Measurements from ENCODE around the gene MAP3K4.
A peak's percentile ranks its signal among the peaks of the same experiment; 100 is the strongest.

MAP3K4 gene

GRCh38 chr6:161041274-161041673, 49.7 kb downstream of the MAP3K4 start:
- no peak for DNase-seq (ENCODE audit: low read depth)

GRCh38 chr6:161044335-161044734, 52.8 kb downstream of the MAP3K4 start:
- no peak for DNase-seq (ENCODE audit: low read depth)

- no peak for DNase-seq (ENCODE audit: low read depth)
Measured at GRCh38 chr6:161048641-161049040, 57.1 kb downstream of the MAP3K4 start.

- no peak for DNase-seq (ENCODE audit: low read depth)
Measured at GRCh38 chr6:161050134-161050765, 58.7 kb downstream of the MAP3K4 start.

DNA sequence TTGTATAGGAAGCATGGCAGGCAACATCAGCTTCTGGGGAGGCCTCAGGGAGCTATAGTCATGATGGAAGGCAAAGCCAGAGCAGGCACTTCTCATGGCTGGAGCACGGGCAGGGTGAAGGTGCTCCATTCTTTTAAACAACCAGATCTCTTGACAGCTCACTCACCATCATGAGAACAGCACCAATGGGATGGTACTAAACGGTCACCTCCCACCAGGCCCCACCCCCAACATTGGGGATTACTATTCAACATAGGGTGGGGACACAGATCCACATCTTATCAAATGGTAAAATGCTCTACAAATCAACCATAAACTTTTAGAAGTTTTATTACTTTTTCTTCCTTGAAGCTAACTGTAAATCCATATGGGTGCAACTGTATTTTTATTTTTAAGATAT, 61.5 kb downstream of the MAP3K4 start:
- DNase-seq (ENCODE audit: low read depth), result no peak

- no peak for DNase-seq (ENCODE audit: low read depth)
Measured at GRCh38 chr6:161054876-161055275, 63.3 kb downstream of the MAP3K4 start.

DNA sequence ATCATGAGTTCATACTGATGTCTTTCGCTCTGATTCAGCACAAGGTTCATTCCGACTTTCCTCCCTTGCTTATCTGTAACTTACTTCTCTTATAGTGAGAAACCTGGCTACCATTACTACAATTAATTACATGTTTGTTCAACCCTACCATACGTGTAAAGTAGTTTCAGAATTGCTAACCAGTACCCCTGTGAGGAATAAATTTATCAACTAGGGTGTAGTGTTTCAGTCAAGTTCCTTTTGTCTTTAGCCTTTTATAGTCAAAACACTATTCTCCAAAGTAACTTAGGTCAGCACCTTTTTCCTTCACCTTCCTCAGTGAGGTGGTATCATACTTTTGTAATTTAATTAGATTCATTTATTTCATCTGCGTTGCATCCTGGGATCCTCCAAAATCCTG, 64.9 kb downstream of the MAP3K4 start:
- no peak for DNase-seq (ENCODE audit: low read depth)

GRCh38 chr6:161057103-161058091, 65.8 kb downstream of the MAP3K4 start:
- DNase-seq (ENCODE audit: low read depth), result no peak

DNA sequence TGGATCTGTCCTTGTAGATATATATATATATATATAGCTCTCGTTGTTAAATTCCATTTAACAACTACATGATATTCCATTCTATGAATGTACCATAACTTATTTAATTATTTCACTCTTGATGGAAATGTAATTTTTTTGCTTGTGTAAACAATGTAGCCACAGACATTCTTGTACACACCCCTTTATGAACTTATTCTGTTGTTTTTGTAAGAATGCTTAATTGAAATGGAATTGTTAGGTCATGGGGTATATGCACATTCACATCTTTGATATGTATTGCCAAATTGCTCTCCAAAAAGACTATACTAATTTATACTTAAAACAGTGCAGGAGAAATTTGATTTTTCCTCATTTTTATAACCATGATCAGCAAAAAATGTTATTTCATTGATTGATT, 67.2 kb downstream of the MAP3K4 start:
- no peak for DNase-seq (ENCODE audit: low read depth)

DNA sequence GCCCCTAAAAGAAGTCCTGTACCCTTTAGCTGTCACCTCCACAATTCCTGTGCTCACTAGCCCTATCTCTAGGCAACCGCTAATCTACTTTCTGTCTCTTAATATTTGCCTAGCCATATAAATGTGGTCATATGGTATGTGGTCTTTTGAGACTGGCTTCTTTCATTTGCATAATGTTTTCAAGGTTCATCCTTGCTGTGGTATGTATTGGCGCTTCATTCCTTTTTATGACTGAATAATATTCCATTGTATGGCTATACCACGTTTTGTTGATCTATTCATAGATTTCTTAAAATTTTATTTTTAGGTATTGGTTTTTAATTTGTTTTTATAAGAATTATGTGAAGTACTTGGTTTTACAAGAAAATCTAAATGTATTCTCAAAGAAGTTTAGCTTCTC, 70.0 kb downstream of the MAP3K4 start:
- no peak for DNase-seq (ENCODE audit: low read depth)

DNA sequence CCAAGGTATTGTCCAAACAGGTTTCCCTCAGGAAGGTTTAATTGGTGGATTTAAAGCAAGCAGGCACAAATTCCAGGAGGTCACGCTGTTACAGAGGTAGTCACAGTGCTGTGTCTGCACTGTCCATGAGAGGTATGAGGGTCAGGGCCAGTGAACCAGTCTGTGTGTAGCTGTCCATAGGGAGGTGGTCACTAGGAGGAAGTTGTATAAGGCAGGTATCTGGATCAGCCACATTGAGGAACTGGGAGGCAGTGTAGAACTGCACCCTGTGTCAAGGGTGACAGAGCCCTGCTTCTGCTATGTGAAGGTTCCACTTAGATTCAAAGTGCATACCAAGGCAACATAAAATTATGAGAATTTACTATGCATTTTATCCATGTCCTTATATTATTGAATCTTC, 73.3 kb downstream of the MAP3K4 start:
- no peak for DNase-seq (ENCODE audit: low read depth)

GRCh38 chr6:161066511-161066910, 74.9 kb downstream of the MAP3K4 start:
- DNase-seq (ENCODE audit: low read depth), result no peak

GRCh38 chr6:161067749-161068148, 76.2 kb downstream of the MAP3K4 start:
- no peak for DNase-seq (ENCODE audit: low read depth)

GRCh38 chr6:161068321-161068741, 76.8 kb downstream of the MAP3K4 start:
- no peak for DNase-seq (ENCODE audit: low read depth)

GRCh38 chr6:161073930-161074329, 82.4 kb downstream of the MAP3K4 start:
- no peak for DNase-seq (ENCODE audit: low read depth)

- DNase-seq (ENCODE audit: low read depth), result no peak
Measured at GRCh38 chr6:161074496-161075121, 83.0 kb downstream of the MAP3K4 start.

GRCh38 chr6:161076181-161076677, 84.7 kb downstream of the MAP3K4 start:
- no peak for DNase-seq (ENCODE audit: low read depth)

GRCh38 chr6:161079566-161080262, 88.1 kb downstream of the MAP3K4 start:
- peak; percentile 60 for DNase-seq (ENCODE audit: low read depth)

GRCh38 chr6:161080263-161080970, 88.8 kb downstream of the MAP3K4 start:
- no peak for DNase-seq (ENCODE audit: low read depth)

- no peak for DNase-seq (ENCODE audit: low read depth)
Measured at GRCh38 chr6:161082215-161082614, 90.6 kb downstream of the MAP3K4 start.

DNA sequence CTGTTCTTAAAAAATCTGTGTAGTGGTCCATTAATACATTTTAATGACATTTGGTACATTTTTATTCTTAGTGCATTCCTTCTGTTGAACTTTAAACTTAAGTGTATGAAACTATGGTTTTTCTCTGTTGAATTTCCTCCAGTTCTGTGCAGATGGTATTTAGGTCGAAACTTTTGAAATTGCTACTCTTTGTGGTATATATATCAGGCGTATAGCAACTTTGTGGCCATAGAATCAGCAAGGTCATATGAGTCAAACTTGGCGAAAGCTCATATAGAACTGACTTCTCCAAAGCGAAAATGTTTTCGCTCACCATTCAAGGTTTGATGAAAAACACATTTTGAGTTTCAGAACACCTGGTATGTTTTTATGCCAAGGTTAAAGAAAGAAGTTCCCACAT, 93.7 kb downstream of the MAP3K4 start:
- DNase-seq (ENCODE audit: low read depth), result no peak
